AG09309 (cell line): ENCODE results near the gene SETX.

Experiments
- DNase-seq: peaks from one replicate; pipeline ENCODE4 v3.0.0-alpha.2; 2010; ENCODE audit warnings: low read depth
- H3K4me3 ChIP-seq: 2 replicates; pipeline ENCODE4 v1.5.1; 2011; ENCODE audit warnings: mild to moderate bottlenecking, low read depth, low read length, moderate library complexity; ENCODE audit not compliant: control insufficient read depth
- TF ChIP-seq, protein P1 (sequence below): IDR thresholded peaks from 2 replicates; pipeline ENCODE4 v1.5.1; 2011; ENCODE audit warnings: mild to moderate bottlenecking, low read depth, low read length, inconsistent platforms; ENCODE audit not compliant: insufficient read depth, control insufficient read depth; ENCODE audit errors: missing control alignments

SETX gene

DNA sequence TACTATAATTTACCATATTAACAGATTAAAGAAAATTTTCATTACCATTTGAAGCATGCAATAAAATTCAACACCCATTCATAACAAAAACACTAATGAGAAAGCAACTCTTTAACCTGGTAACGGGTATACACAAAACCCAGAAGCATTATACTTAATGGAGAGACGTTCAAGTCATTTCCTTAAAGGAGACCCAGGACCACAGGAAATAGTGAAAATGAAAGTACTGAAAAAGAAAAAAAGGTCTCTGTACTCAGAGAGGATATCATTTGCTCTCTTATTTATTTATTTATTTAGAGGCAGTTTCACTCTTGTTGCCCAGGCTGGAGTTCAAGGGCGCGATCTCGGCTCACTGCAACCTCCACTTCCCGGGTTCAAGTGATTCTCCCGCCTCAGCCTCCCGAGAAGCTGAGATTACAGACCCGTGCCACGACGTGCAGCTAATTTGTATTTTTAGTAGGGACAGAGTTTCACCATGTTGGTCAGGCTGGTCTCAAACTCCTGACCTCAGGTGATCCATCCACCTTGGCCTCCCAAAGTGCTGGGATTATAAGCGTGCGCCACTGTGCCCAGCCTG lies 61.6 kb downstream of the SETX start:
- no peak overlapping the region for H3K4me3 ChIP-seq
- DNase-seq, result no peak
- TF ChIP-seq, protein P1, sequence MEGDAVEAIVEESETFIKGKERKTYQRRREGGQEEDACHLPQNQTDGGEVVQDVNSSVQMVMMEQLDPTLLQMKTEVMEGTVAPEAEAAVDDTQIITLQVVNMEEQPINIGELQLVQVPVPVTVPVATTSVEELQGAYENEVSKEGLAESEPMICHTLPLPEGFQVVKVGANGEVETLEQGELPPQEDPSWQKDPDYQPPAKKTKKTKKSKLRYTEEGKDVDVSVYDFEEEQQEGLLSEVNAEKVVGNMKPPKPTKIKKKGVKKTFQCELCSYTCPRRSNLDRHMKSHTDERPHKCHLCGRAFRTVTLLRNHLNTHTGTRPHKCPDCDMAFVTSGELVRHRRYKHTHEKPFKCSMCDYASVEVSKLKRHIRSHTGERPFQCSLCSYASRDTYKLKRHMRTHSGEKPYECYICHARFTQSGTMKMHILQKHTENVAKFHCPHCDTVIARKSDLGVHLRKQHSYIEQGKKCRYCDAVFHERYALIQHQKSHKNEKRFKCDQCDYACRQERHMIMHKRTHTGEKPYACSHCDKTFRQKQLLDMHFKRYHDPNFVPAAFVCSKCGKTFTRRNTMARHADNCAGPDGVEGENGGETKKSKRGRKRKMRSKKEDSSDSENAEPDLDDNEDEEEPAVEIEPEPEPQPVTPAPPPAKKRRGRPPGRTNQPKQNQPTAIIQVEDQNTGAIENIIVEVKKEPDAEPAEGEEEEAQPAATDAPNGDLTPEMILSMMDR, result no peak

DNA sequence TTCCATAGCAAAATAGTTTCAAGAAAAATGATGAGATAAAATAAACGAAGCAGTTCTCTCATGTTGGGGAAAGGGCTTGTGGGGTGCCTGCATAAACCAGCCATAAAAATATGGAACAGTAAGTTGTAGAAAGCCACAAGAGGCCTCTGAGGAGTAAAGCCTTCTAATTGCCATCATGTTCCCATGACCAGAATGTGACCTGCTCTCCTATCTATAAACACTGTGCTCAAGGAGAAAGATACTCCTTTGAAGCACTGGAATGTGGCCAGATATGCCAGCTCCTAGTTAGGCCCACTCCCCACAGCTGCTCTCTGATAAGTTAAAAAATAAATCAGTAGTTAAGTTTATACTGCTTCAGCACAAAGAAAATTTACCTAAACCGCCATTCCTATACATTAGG lies 65.8 kb downstream of the SETX start:
- H3K4me3 ChIP-seq, result no peak overlapping the region
- TF ChIP-seq, protein P1, result no peak
- DNase-seq, result no peak

DNA sequence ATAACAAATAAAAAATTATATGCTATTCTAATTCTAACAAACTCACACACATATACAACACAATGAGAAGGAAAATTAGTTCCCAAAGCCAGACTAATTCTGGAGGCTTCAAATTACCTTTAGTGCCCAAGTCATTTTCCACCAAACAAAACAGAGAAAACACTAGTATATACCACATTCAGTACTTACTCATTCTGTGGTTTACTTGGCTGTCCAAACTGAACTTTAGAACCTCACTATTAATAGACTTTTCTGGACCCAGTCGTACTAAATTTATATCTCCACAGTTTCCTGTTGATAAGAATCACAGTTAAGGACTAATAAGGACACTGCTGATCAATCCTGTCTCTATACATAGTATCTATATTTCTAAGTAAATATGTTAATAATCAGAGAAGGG lies 66.4 kb downstream of the SETX start:
- TF ChIP-seq, protein P1, result no peak
- peak; percentile 34 for DNase-seq
- no peak overlapping the region for H3K4me3 ChIP-seq

DNA sequence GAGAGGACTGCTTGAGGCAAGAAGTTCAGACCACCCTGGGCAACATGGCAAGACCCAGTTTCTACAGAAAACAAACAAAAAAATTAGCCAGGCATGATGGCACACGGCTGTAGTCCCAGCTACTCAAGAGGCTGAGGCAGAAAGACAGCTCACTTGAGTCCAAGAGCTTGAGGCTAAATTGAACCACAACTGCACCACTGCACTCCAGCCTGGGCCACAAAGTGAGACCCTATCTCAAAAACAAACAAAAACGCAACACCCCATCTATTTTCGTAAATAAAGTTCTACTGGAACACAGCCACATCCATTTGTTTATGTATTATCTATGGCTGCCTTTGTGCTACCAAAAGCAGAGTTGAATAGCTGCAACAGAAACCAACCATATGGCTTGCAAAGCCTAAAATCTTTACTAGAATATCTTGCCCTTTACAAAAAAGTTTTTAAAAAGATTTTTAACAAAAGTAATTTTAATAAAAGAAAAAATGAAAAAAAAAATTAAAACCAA lies 67.5 kb downstream of the SETX start:
- TF ChIP-seq, protein P1, result no peak
- no peak overlapping the region for H3K4me3 ChIP-seq
- DNase-seq, result no peak

DNA sequence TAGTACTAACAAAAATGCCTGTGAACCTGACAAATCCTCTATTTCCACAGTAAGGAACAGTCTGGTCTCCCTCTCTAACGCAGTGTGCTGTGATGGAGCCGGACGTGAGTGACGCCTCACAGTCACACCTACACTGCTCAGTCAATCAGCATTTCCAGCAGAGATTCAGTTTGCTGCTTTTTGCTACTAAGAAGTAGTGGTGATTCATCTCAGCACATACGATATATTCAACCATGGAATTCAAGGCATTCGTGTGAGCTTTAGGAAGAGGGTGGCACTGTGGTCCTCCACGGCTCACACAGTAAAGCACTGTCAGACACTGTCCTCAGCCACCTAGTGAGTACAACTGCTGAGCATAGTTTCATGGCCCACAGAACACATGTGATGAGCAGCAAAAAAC lies 70.9 kb downstream of the SETX start:
- DNase-seq, result no peak

DNA sequence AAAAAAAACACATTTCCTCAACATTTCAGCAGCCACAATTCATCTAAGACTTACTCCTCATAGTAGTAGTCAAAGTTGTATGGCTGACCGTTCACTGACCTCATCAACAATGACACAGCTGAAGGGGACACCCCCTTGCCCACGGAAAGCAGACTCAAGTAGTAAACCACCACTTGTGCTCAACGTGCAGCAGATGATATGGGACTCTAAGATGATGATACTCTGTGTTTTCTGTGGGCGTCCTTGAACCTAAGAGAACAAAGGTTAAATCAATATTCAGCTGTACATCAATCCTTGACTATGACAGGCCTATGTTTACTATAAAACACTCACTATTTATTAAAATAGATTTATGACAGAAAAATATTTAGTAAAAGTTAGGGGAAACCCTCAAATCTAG lies 71.6 kb downstream of the SETX start:
- TF ChIP-seq, protein P1, result no peak
- DNase-seq, result no peak
- H3K4me3 ChIP-seq, result no peak overlapping the region

More for the DNA sequence above, 70.9 kb downstream of the SETX start:
- H3K4me3 ChIP-seq, result no peak overlapping the region
- TF ChIP-seq, protein P1, result no peak
